Heart left ventricle (tissue), 16 donors: Measurements from ENCODE around the gene LYVE1. TPM values are rescaled to one million over a fixed set of nuclear protein-coding genes. Genes with fewer than 3 reads are reported as not detected.

Source experiments
- ATAC-seq, 4 donors: fragments of 200-7000 bp; cut with Tn5 transposase; one replicate each; pipeline ENCODE4 v1.9.1; 2020 to 2022; ENCODE audit warnings: moderate library complexity in 4 of 4, mild to moderate bottlenecking in 3 of 4, moderate number of reproducible peaks in 1 of 4
- DNase-seq, 5 donors: peaks; one replicate each; pipeline ENCODE4 v3.0.0-alpha.2; 2020
- H3K27ac ChIP-seq, 12 donors: fragments of 200-600 bp; sonication (generic) in 4 of 12; one replicate each; pipeline versions ENCODE4 v1.5.0 to v1.8.0; 2016 to 2022; ENCODE audit warnings: mild to moderate bottlenecking in 2 of 12
- H3K27me3 ChIP-seq, 9 donors: fragments of 200-600 bp; sonication (generic) in 2 of 9; one replicate each; pipeline versions ENCODE4 v1.5.1 to v1.8.0; 2016 to 2022; ENCODE audit warnings: mild to moderate bottlenecking in 3 of 9
- H3K36me3 ChIP-seq, 9 donors: fragments of 200-600 bp; sonication (generic) in 2 of 9; one replicate each; pipeline versions ENCODE4 v1.5.0 to v1.8.0; 2018 to 2022; ENCODE audit warnings: mild to moderate bottlenecking in 2 of 9
- H3K4me1 ChIP-seq, 12 donors: fragments of 200-600 bp; sonication (generic) in 4 of 12; one replicate each; pipeline versions ENCODE4 v1.5.0 to v1.8.0; 2016 to 2022; ENCODE audit warnings: mild to moderate bottlenecking in 3 of 12
- H3K4me3 ChIP-seq, 12 donors: fragments of 200-600 bp; sonication (generic) in 4 of 12; one replicate each; pipeline versions ENCODE4 v1.5.0 to v1.8.0; 2017 to 2022; ENCODE audit warnings: mild to moderate bottlenecking in 9 of 12, moderate library complexity in 4 of 12
- H3K9me3 ChIP-seq, 12 donors: fragments of 200-600 bp; sonication (generic) in 4 of 12; one replicate each; pipeline versions ENCODE4 v1.5.0 to v1.8.0; 2016 to 2022; ENCODE audit warnings: mild to moderate bottlenecking in 1 of 12
- POLR2A ChIP-seq, 2 donors: fragments of 450-650 bp; IDR thresholded peaks; one replicate each; pipeline ENCODE4 v1.6.1; 2017; ENCODE audit warnings: antibody characterized with exemption in 2 of 2, mild to moderate bottlenecking in 2 of 2, moderate library complexity in 2 of 2
- WGBS, 4 donors: extraction: QIAGEN DNeasy Blood & Tissue Kit in 2 of 4; methylation state at CpG; one replicate each; pipeline versions ENCODE4 v1.1.5 to v1.1.7; 2013 to 2018; 5-methylcytosine and 5-hydroxymethylcytosine counted together
- intact Hi-C, 10 donors: fragments of 100-400 bp; cut with DNase I; formaldehyde crosslinking; loops; one replicate each; pipeline versions ENCODE4 v1.11.1 to v1.14.2; 2022
- polyA plus RNA-seq, 2 donors: library from polyadenylated mRNA; stranded (reverse); fragments of 200-250 nt; gene quantifications; one replicate each; pipeline ENCODE4 v1.2.3, GENCODE V29; 2013
- total RNA-seq, 9 donors: library from RNA; depleted of rRNA in 2 of 9; stranded (reverse); fragments of >200 nt in 2 of 9; fragmentation: NEBNext Ultra II Directional in 3 of 9; extraction: Animal tissue kit (Norgen Biotek cat#: 25700) in 3 of 9; gene quantifications; one replicate each; pipeline versions ENCODE4 v1.1.0 to v1.2.4, GENCODE V29; 2016 to 2023
- TF ChIP-seq, protein P1 (sequence below), 12 donors: fragments of 200-600 bp; sonication (generic) in 4 of 12; IDR thresholded peaks; one replicate each; pipeline versions ENCODE4 v1.5.0 to v1.8.0; 2018 to 2022; ENCODE audit warnings: antibody characterized with exemption in 12 of 12, mild to moderate bottlenecking in 5 of 12
- donor health status: ischemic (EF 13 %, LVEDD 7.1; RV severe dilation, severe dysfunction).
- donor health status: healthy with polysubstance abuse.
- donor health status: DM: no; HTN: yes; CAD: no.
- donor health status: DM: no; HTN: no; CAD: no.
- donor health status: ischemic (EF 25% LVEDD 6.9; RV normal size, moderate dysfunction).
- donor health status: ischemic (EF 25% LVEDD 5.7; RV mildly dilated, moderate dysfunction).
- donor health status: healthy.
- donor health status: DM: yes; HTN: yes; CAD: no.
- donor health status: ischemic (EF 35%, LVEDD 5.7; RV mildly dilated, moderate dysfunction).
- donor health status: nonischemic (EF 11% LVEDD 7.7; RV severe dilation, severe dysfunction).
- donor health status: DM: yes; HTN: yes; CAD: no.
- donor health status: PGD.
- donor health status: ischemic (EF 29% LVEDD 5.4; RV normal size, mild dysfunction).
- donor health status: nonischemic (EF 23%, LVEDD 6.1; RV moderate dilation, normal function).

Gene LYVE1
- total and polyA plus RNA-seq, 11 donors: 8.1 to 163 (median 24.1) TPM

DNA sequence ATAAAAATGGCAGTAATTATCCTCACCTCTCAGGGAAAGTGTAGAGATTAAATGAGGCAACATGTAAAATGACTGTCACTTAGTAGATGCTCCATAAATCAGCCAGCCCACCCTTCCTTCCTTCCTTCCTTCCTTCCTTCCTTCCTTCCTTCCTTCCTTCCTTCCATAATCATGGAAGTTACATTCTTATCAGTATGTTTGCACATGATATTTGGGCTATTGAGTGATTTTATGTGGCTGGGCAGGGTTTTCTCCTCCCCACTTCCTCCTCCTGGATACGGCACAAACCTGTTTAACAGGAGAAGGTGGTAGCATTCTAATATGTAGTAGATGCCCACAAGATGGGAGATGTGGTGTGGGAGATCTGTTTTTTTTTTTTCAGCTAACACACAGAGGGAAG is 11.9 kb downstream of the LYVE1 start:
- 60 to 76% (median 73%) methylated on average over 1 of the region's 1 CpG for WGBS, 4 donors
- no peak for ATAC-seq

DNA sequence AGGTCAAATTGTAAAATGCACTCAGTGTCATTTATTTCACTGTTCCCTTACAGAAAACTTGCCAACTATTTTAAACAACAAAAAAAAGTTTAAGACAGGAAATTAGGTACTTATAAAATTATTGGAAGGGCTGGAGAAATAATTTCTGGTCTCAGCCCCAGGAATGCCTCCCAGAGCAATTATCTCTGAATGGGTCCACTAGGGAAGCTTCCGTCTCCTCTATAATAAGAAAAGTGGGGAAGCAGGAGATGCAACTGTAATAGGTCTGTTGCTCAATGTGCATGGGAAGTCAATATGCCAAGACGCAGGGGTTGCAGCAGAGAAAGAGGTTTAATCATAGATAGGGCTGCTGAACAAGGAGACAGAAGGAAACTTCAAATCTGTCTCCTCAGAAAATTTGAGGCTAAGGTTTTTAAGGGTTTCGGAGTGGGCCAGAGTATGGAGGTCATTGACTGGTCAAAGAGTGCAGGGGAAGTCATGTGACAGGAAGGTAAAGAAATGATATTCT is 16.6 kb downstream of the LYVE1 start:
- ATAC-seq (no peak), DNase-seq (no peak)
- H3K36me3 ChIP-seq: no peaks in the 10 kb centered on the region
- intact Hi-C loops: no loop called here
- H3K27ac ChIP-seq: no peak overlapping the region
- no peak overlapping the region for H3K4me3 ChIP-seq
- H3K4me1 ChIP-seq: no peaks in the 10 kb centered on the region
- WGBS, 4 donors: 89 to 93% (median 91%) methylated on average over 3 of the region's 3 CpGs
- TF ChIP-seq, protein P1, sequence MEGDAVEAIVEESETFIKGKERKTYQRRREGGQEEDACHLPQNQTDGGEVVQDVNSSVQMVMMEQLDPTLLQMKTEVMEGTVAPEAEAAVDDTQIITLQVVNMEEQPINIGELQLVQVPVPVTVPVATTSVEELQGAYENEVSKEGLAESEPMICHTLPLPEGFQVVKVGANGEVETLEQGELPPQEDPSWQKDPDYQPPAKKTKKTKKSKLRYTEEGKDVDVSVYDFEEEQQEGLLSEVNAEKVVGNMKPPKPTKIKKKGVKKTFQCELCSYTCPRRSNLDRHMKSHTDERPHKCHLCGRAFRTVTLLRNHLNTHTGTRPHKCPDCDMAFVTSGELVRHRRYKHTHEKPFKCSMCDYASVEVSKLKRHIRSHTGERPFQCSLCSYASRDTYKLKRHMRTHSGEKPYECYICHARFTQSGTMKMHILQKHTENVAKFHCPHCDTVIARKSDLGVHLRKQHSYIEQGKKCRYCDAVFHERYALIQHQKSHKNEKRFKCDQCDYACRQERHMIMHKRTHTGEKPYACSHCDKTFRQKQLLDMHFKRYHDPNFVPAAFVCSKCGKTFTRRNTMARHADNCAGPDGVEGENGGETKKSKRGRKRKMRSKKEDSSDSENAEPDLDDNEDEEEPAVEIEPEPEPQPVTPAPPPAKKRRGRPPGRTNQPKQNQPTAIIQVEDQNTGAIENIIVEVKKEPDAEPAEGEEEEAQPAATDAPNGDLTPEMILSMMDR (IDR thresholded peaks at IDR 0.05): no peak
- no peak for TF ChIP-seq POLR2A (IDR thresholded peaks at IDR 0.05)
- H3K27me3 ChIP-seq: no peaks in the 10 kb centered on the region
- peaks cover 0 to 12% (median 0%) of the 10 kb centered on the region in 12 donors for H3K9me3 ChIP-seq

More for the DNA sequence above, 11.9 kb downstream of the LYVE1 start:
- no peak overlapping the region for H3K4me3 ChIP-seq
- no peaks in the 10 kb centered on the region for H3K4me1 ChIP-seq
- no peaks in the 10 kb centered on the region for H3K36me3 ChIP-seq
- TF ChIP-seq POLR2A (IDR thresholded peaks at IDR 0.05): no peak
- TF ChIP-seq, protein P1 (IDR thresholded peaks at IDR 0.05): no peak
- intact Hi-C loops: no loop called here
- no peaks in the 10 kb centered on the region for H3K27me3 ChIP-seq
- H3K27ac ChIP-seq: no peak overlapping the region
- H3K9me3 ChIP-seq: peaks cover 0 to 9% (median 0%) of the 10 kb centered on the region in 12 donors
- no peak for DNase-seq

DNA sequence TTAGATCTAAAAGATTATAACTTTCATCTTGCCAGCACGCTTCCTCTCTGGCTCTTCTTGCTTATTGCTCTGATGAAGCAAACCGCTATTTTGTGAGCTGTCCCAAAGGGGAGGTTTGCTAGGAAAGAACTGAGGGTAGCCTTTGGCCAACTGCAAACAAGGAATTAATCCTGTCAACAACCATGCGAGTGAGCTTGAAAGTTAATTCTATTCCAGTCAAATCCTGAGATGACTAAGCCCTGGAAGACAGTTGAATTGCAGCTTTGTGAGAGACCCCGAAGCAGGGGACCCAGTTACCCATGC is 17.2 kb downstream of the LYVE1 start:
- Histone ChIP-seq H3K27ac (no peak overlapping the region), H3K4me1 (no peaks in the 10 kb centered on the region), H3K36me3 (no peaks in the 10 kb centered on the region), H3K9me3 (peaks cover 0 to 12% (median 0%) of the 10 kb centered on the region in 12 donors), H3K4me3 (no peak overlapping the region), H3K27me3 (no peaks in the 10 kb centered on the region)
- 87 to 91% (median 88%) methylated on average over 4 of the region's 4 CpGs for WGBS, 4 donors
- TF ChIP-seq POLR2A (IDR thresholded peaks at IDR 0.05): no peak
- TF ChIP-seq, protein P1 (IDR thresholded peaks at IDR 0.05): no peak
- ATAC-seq: no peak
- intact Hi-C loops: no loop called here
- DNase-seq: no peak

DNA sequence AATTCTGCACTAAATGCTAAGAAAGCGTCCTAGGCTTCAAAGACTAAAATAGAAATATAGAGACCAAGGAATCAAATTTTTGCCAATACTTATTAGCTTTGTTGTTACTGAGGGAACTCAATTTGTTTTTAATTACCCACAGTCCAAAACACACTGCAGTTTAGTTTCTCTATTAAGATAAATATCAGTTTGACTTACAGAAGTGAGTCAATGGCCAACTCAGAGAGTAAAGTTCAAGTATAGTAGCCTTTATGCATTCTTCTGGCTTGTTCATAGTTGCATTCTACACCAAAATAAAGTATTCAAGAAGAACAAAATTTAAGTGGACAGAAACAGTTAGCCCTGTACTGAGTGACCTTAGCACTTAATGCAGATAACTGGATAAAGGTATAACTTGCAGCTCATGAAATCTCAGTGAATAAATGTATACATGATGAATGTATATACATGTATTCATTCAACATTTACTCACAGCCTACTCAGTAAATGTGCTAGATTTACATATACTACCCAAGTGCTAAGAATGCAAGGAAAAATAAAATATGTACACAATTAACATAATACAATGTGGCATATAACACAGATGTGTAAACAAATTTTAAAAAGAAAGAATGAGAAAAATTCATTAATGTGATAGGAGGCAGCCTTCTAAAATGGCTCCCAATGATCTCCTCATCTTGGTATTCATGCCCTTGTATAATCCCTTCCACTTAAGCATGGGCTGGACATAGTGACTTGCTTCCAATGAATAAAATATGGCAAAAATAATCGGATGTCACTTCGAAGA is 17.8 kb downstream of the LYVE1 start:
- WGBS, 4 donors: 86 to 93% (median 90%) methylated on average over 3 of the region's 3 CpGs
- Histone ChIP-seq H3K27me3 (no peaks in the 10 kb centered on the region), H3K27ac (no peak overlapping the region), H3K9me3 (peaks cover 0 to 12% (median 0%) of the 10 kb centered on the region in 12 donors), H3K4me1 (no peaks in the 10 kb centered on the region), H3K4me3 (no peak overlapping the region), H3K36me3 (no peaks in the 10 kb centered on the region)
- ATAC-seq (no peak), DNase-seq (no peak)
- no peak for TF ChIP-seq POLR2A (IDR thresholded peaks at IDR 0.05)
- TF ChIP-seq, protein P1 (IDR thresholded peaks at IDR 0.05): no peak
- intact Hi-C loops: no loop called here
